Frontal cortex (tissue), 4 donors: ENCODE results near the gene TYW1. TPM values are rescaled to one million over a fixed set of nuclear protein-coding genes. Genes with fewer than 3 reads are reported as not detected.
"Not testable (repeated sequence)": the region's sequence is repeated elsewhere in the genome, so short reads cannot be mapped to it uniquely, and the experiment has no call there.

Experiments used
- DNase-seq, 2 donors: peaks; one replicate each; pipeline ENCODE4 v3.0.0; 2012; ENCODE audit warnings: low spot score in 2 of 2
- FAIRE-seq: peaks from 2 replicates; lab custom pipeline; 2012; peaks lifted over from hg19 to GRCh38; lab: Jason Lieb, UNC
- total RNA-seq: library from RNA; depleted of rRNA; stranded (reverse); fragments of >200 nt; gene quantifications from one replicate; pipeline ENCODE4 v1.2.3, GENCODE V29; 2014
- donor health status: control.
- donor health status: control.
- donor health status: control.

The TYW1 gene
- total RNA-seq, result 14.3 TPM

GRCh38 chr7:66996444-66997191 lies at the start of gene TYW1:
TYW1 (plus strand) TSS chr7:66996833; CDS start chr7:66996979, 146 bp downstream.
- FAIRE-seq, result peak; percentile 96
- DNase-seq, result peak; percentile 58 to 64

- DNase-seq, result no peak
- FAIRE-seq, result no peak
These were observed 48.0 kb upstream of the TYW1 start for GRCh38 chr7:66948480-66949109.

GRCh38 chr7:66950311-66950710 lies 46.3 kb upstream of the TYW1 start:
- FAIRE-seq, result no peak
- DNase-seq, result no peak

- DNase-seq, result peak; percentile 20 to 49
- no peak for FAIRE-seq
These were observed 45.9 kb upstream of the TYW1 start for GRCh38 chr7:66950763-66951162.

GRCh38 chr7:66952343-66953043 lies 44.1 kb upstream of the TYW1 start:
- FAIRE-seq, result no peak
- DNase-seq, result no peak

- FAIRE-seq (no peak), DNase-seq (no peak)
These were observed 43.6 kb upstream of the TYW1 start for GRCh38 chr7:66953044-66953427.

- no peak for DNase-seq
- no peak for FAIRE-seq
These were observed 38.9 kb upstream of the TYW1 start for GRCh38 chr7:66957595-66958290.

- DNase-seq (no peak), FAIRE-seq (no peak)
These were observed 37.9 kb upstream of the TYW1 start for GRCh38 chr7:66958538-66959350.

GRCh38 chr7:66960192-66960591 lies 36.4 kb upstream of the TYW1 start:
- FAIRE-seq, result no peak
- no peak for DNase-seq

GRCh38 chr7:66961096-66961495 lies 35.5 kb upstream of the TYW1 start:
- no peak for FAIRE-seq
- DNase-seq, result no peak

GRCh38 chr7:66964411-66964810 lies 32.2 kb upstream of the TYW1 start:
- FAIRE-seq, result no peak
- DNase-seq, result no peak

GRCh38 chr7:66967029-66967428 lies 29.6 kb upstream of the TYW1 start:
- no peak for DNase-seq
- no peak for FAIRE-seq

- not testable (repeated sequence) for DNase-seq, FAIRE-seq
These were observed 27.6 kb upstream of the TYW1 start for GRCh38 chr7:66969001-66969400.

- FAIRE-seq (no peak), DNase-seq (no peak)
These were observed 26.3 kb upstream of the TYW1 start for GRCh38 chr7:66970310-66970709.

GRCh38 chr7:66974986-66975590 lies 21.5 kb upstream of the TYW1 start:
- FAIRE-seq (no peak), DNase-seq (no peak)

GRCh38 chr7:66978312-66978711 lies 18.3 kb upstream of the TYW1 start:
- FAIRE-seq, result not testable (repeated sequence)

GRCh38 chr7:66979013-66979412 lies 17.6 kb upstream of the TYW1 start:
- not testable (repeated sequence) for DNase-seq, FAIRE-seq

More at GRCh38 chr7:66978312-66978711, 18.3 kb upstream of the TYW1 start:
- not testable (repeated sequence) for DNase-seq

- not testable (repeated sequence) for DNase-seq, FAIRE-seq
These were observed 16.3 kb upstream of the TYW1 start for GRCh38 chr7:66980336-66980735.

GRCh38 chr7:66989552-66989951 lies 7.1 kb upstream of the TYW1 start:
- FAIRE-seq, DNase-seq: not testable (repeated sequence)
